Germinal center (tissue), 1 donor: ENCODE results near the gene CTSL.
"Not testable (repeated sequence)": the region's sequence is repeated elsewhere in the genome, so short reads cannot be mapped to it uniquely, and the experiment has no call there.

Experiments
- DNase-seq: peaks from one replicate; pipeline ENCODE4 v3.0.0; 2012; ENCODE audit warnings: mixed read lengths, low spot score

Gene CTSL

DNA sequence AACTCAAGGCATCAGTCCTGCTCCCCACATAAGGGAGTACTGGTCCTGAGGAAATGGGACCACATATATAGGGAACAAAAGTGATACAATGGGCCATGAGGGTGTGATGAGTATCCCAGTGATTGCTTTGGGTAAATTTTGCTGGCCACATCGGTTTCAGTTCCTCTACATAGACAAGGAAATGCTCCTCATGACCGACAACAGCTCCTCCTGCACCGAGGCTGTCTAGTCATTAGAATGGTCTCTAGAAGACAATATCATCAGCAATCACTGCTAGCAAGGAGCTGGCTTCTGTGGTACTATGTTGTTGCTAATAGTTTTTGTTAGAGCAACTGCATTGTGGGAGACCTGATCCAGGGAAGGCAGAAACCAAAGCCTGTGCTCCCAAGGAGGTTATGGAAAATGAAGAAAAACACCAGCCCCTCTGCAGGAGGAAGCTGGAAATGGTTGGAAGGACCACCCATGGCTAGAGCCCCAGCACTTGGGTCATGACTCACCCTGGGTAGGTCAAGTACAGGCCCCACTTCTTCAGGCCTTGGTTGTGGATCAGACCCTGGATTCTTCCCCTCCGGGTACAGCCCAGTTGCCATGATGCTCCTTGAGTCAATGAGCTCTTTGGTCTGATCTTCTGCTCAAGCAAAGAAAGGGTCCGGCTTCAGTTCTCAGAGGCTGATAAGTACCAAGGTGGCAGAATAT lies 3.4 kb upstream of the CTSL start:
- DNase-seq: no peak

DNA sequence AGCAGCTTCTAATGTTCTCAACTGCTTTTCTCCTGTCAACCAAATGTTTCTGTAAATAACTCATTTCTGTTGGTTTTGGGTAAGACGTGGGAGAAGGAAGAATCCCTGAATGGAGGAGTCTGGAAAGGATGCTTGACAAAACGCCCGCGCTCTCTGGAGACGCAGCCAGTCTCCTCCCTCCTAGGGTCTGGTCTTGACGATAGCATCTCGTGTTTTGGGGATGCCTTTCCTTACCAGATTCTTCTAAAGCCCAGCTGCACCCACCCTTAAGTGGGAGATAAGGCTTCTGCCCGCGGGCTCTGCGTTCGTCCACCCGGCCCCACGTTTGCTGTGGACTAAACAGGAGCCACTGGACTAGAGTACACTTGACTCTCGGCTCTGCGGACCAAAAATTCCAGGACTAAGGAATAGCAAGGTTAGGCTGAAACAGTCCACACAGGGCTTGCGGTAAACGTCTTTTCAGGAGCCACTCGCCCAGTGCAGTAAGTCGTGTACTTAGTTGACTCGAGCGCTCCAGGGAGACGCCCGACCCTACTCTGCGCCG lies 491 bp upstream of the CTSL start:
- no peak for DNase-seq

DNA sequence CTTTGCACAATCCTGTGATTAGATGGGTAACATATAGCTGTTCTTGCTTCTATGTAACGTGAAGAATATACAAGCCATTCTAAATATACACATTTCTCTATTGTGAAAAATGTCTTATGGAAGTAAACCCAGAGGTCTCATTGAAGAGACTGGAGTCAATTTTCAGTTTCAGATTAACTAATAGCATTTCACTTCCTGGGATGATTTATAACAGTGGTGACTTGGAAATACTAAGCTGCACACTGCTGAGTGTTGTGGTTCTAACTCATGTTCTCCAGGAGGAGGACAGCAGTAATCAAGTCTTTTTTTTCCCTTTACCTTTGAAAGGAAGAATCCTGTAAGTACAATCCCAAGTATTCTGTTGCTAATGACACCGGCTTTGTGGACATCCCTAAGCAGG lies 3.3 kb downstream of the CTSL start:
- no peak for DNase-seq

GRCh38 chr9:87731321-87731720 lies 5.4 kb downstream of the CTSL start:
- DNase-seq: no peak

DNA sequence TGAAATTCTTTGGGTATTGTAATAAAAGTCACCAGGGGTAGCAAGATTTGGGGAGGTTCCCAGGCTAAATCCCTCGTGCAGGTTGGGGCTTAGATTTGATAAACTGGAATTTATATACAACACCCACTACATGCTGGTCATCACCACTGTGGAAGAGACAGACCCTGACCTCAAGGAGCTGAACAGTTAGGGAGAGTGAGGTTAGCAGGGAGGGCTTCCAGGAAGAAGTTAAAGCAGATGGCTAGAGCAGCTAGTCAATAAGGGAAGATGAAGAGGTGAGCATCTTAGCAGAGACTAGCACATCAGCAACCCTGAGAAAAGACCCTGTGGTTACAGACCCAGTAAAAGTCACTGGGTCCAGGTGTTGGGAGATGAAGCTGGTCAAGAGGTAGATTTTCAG lies 6.4 kb downstream of the CTSL start:
- DNase-seq: no peak

- DNase-seq: no peak
These were observed 6.8 kb downstream of the CTSL start for GRCh38 chr9:87732756-87733155.

- DNase-seq: no peak
These were observed 7.5 kb downstream of the CTSL start for GRCh38 chr9:87733273-87734052.

DNA sequence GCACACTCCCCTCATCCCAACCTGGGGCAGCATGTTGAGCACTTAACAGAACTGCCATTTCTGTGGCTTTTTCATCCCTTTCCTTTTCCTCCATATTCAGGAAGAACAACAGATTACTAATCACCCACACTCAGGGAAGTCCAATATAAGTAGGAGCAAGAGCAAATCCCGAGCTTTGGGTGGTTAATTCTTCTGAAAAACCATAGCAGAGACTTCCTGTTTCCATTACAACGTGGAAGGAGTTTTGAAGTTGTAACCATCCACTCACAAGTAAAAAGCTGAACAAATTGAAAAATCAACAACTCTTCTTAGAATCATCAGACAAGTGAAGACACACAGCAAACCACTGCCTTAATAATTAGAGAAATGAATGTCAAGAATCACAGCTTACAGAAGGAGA lies 8.2 kb downstream of the CTSL start:
- DNase-seq: no peak

- no peak for DNase-seq
These were observed 13.6 kb downstream of the CTSL start for GRCh38 chr9:87739546-87739945.

DNA sequence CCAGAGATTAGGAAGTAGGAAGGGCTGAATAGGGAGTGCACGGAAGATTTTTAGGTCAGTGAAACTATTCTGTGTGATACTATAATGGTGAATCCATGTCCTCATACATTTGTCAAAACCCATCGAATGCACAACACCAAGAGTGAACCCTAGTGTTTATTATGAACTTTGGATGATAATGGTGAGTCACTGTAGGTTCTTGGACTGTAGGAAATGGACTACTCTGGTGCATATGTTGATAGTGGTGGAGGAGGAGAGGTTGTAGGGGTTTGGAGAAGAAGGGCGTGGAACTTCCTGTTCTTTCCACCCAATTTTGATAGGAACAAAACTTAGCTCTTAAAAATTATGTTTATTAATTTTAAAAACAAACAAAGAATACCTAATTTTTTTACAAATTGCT lies 14.3 kb downstream of the CTSL start:
- DNase-seq: no peak

GRCh38 chr9:87741326-87741725 lies 15.4 kb downstream of the CTSL start:
- DNase-seq: no peak

- DNase-seq: no peak
These were observed 16.0 kb downstream of the CTSL start for GRCh38 chr9:87741891-87742290.

GRCh38 chr9:87742813-87743428 lies 17.0 kb downstream of the CTSL start:
- no peak for DNase-seq

DNA sequence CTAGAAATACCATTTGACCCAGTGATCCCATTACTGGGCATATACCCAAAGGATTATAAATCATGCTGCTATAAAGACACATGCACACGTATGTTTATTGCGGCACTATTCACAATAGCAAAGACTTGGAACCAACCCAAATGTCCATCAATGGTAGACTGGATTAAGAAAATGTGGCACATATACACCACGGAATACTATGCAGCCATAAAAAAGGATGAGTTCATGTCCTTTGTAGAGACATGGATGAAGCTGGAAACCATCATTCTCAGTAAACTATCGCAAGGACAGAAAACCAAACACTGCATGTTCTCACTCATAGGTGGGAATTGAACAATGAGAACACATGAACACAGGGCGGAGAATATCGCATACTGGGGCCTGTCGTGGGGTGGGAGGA lies 18.3 kb downstream of the CTSL start:
- not testable (repeated sequence) for DNase-seq

DNA sequence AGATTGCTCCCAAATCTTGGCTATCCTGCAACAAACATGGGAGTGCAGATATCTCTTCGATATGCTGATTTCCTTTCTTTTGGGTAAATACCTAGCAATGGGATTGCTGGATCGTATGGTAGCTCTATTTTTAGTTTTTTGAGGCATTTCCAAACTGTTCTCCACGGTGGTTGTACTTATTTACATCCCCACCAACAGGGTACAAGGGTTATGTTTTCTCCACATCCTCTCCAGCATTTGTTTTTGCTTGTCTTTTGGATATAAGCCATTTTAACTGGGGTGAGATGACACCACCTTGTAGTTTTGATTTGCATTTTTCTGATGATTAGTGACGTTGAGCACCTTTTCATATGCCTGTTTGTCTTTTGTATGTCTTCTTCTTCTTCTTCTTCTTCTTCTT lies 20.3 kb downstream of the CTSL start:
- DNase-seq: no peak

- no peak for DNase-seq
These were observed 23.0 kb downstream of the CTSL start for GRCh38 chr9:87748881-87749280.

DNA sequence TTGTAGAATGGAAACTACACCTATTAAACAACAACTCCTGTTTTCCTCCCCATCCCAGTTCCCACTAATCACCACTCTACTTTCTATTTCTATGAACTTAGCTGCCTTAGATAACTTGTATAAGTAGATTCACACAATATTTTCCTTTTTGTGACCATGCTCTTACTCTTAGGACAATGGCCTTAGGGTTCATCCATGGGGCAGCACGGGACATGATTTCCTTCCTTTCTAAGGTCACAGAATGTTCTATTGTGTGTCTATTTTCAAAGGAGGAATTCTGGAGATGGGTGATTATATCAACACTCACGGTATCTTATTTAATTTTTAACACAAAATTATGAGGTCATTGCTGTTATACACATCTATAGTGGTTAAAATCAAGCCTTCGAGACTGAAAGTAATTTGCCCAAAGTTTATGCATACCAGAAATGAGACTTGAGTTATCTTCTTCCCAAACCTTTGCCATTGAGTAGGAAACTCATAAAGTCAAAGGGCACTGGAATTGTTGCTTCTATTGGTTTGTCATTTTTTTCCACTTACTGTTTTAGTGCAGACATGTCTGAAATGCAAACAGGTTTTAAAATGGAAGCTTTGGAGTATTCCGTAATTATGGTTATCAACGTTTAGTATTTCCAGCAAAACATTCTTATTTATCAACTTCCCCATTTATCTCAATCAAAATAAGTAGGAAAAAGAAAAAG lies 23.6 kb downstream of the CTSL start:
- no peak for DNase-seq

DNA sequence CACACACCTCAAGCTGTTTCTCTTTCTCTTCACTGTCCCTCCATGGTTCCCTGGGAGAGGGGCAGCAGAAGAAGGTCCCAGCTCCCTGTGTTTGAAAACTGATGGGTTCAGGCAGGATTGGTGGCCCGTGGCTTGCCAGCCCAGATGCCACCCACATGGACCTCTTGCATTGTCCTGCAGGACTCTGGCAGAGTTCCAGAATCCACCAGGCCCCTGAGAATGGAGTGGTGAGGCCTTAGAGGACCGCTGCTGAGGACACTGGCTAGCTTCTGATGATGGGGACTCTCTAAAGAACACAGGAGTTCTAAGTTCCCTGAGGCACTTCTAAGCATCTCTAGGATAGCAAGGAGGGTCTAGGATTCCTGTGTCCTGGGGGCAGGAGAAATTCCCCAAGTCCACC lies 24.8 kb downstream of the CTSL start:
- DNase-seq: no peak

DNA sequence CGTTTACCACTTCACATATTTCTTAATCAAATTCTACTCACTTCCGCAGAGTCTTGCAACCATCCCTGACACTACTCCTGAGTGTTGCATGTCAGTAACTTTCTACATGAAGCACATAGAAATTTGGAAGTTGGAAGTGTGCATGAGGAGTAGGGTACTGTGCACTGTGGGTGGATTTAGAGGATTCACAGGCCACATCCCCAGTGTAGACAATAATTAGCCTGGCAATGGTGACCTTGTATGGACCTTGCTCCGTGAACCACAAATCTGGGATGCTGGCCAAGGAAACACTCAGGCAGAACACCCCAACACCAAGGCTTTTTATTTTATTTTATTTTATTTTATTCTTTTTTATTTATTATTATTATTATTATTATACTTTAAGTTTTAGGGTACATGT lies 25.5 kb downstream of the CTSL start:
- DNase-seq: no peak

DNA sequence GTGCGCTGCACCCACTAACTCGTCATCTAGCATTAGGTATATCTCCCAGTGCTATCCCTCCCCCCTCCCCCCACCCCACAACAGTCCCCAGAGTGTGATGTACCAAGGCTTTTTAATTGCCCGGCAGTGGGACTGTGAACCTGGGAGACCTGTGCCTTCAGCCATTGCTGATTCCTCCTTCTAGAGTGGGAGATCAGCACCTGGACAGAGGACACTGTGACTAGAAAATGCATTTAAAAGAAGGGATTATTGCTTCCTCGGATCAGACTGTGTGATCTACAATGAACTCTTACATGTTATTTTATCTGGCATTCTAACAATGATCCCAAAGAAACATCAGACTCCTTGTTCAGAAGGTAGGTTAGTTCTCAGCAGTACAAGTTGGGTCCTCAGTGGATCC lies 25.9 kb downstream of the CTSL start:
- no peak for DNase-seq

- DNase-seq: no peak
These were observed 27.4 kb downstream of the CTSL start for GRCh38 chr9:87753313-87753712.

GRCh38 chr9:87758330-87758729 lies 32.4 kb downstream of the CTSL start:
- DNase-seq: not testable (repeated sequence)
